Head of caudate nucleus (tissue), 42 donors: ENCODE data around the gene CCDC183.
"Not testable (repeated sequence)": the region's sequence is repeated elsewhere in the genome, so short reads cannot be mapped to it uniquely, and the experiment has no call there.

Source experiments
- DNase-seq, 42 donors: peaks; one replicate each; pipeline versions ENCODE4 v3.0.0 to v3.0.0-alpha.2; 2020 to 2021; ENCODE audit warnings: mixed read lengths in 7 of 42
- intact Hi-C: fragments of 100-400 bp; cut with DNase I; formaldehyde crosslinking; loops from one replicate; pipeline ENCODE4 v1.15.0; 2022

Gene CCDC183

GRCh38 chr9:136792321-136793085 lies 3.6 kb upstream of the CCDC183 start:
- intact Hi-C loops, result loop anchor here (5.0 kb wide), 1 partner anchor 160 kb away; the partner anchor contains the start of gene LCN12
- DNase-seq, result peak in 1 of 42 donors; percentile 20

GRCh38 chr9:136793086-136793946 lies 2.8 kb upstream of the CCDC183 start:
- no peak for DNase-seq
- intact Hi-C loops, result loop anchor here (5.0 kb wide), 1 partner anchor 159 kb away; the partner anchor contains the start of gene LCN12

GRCh38 chr9:136794281-136794999 lies 1.7 kb upstream of the CCDC183 start:
- DNase-seq, result no peak
- intact Hi-C loops, result loop anchor here (5.0 kb wide), 1 partner anchor 158 kb away; the partner anchor contains the start of gene LCN12

GRCh38 chr9:136795000-136795348 lies 1.2 kb upstream of the CCDC183 start:
- DNase-seq, result no peak
- intact Hi-C loops, result loop anchor here (5.0 kb wide), 1 partner anchor 157 kb away; the partner anchor contains the start of gene LCN12

DNA sequence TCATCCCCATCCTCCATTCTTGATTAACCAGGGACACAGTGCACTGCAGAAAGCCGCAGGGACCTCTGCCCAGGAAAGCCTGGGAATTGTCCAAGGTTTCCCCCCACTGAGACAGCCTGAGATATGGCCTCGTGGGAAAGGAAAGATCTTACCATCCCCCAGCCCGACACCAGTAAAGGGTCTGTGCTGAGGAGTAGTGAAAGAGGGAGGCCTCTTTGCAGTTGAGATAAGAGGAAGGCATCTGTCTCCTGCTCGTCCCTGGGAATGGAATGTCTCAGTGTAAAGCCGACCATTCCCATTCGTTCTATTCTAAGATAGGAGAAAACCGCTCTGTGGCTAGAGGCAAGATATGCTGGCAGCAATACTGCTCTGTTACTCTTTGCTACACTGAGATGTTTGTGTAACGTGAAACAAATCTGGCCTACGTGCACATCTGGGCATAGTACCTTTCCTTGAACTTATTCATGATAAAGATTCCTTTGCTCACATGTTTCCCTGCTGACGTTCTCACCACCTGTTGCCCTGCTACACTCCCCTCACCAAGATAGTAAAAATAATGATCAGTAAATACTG lies 723 bp downstream of the CCDC183 start:
- DNase-seq, intact Hi-C loops: not testable (repeated sequence)

DNA sequence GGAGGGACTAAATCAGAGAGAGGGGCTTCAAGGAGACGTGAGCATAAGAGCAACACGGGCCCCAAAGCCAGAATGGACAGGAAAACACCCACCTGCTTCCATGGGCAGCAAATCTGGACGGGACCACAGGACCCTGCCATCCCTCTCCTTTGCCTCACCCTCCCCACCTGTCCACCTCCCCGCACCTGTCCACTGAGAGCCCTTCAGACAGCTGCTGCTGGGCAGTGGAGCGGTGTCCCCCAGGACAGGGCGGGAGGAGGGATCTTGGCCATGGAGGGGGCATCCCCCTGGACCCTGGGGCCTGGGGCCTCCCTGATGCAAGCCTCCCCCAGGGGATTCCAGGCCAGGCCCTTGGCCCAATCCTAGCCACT lies 2.6 kb downstream of the CCDC183 start:
- intact Hi-C loops, result no loop called here

DNA sequence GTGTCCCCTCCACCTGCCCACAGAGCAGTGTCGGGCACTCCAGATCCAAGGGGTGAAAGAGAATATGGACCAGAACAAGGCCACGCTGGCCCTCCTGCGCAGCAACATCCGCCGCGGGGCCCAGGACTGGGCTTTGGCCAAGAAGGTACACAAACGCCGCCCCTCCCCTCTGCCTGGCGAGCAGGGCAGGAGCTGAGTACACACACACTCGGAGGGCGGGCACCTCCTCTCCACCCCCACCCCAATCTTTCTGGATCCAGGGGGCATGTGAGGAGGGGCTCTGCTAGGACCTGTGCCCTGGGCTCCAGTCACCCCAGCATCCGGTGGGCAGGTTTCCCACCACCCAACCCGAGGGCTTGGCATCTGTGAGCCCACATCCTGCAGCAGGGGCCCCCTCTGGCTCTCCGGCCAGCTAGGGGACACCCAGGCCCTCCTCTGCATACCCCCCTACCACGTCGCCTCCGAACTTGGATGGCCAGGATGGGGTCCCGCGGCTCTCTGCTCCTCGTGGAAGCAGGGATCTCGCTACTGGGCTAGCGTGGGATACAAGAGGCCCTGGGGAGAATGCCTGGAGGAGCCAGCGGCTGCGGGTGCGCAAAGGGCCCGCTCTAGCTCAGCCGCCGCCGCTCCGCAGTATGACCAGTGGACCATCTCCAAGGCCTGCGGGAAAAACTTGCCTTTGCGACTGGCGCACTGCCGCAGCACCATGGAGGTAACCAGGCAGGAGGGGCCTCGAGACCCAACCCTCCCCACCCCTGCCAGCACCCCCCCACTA lies 3.1 kb downstream of the CCDC183 start:
- peak in 1 of 42 donors; percentile 16 for DNase-seq

More for the DNA sequence above, 2.6 kb downstream of the CCDC183 start:
- DNase-seq, result no peak

GRCh38 chr9:136799854-136800657 lies 3.9 kb downstream of the CCDC183 start:
- peak; percentile 59 to 96 (median 83) for DNase-seq
- intact Hi-C loops, result no loop called here

More for the DNA sequence above, 3.1 kb downstream of the CCDC183 start:
- intact Hi-C loops, result no loop called here

GRCh38 chr9:136802321-136802720 lies 6.2 kb downstream of the CCDC183 start:
- no peak for DNase-seq
- intact Hi-C loops, result no loop called here

DNA sequence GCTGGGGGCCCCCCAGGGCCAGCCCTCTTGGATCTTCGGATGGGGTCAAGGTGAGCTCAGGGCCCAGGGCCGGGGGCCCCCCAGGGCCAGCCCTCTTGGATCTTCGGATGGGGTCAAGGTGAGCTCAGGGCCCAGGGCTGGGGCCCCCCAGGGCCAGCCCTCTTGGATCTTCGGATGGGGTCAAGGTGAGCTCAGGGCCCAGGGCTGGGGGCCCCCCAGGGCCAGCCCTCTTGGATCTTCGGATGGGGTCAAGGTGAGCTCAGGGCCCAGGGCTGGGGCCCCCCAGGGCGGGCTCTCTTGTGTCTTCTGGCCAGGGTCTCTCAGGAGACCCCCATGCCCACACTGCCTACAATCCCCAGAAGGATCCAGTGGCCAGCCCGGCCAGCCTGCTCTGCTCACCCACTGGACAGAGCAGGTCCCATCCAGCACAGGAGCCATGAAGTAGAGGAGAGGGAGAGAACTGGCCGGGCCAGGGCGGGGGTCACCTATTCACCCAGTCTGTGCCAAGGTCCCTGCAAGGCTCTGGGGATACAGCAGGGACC lies 6.9 kb downstream of the CCDC183 start:
- intact Hi-C loops, DNase-seq: not testable (repeated sequence)

- DNase-seq, result no peak
- intact Hi-C loops, result no loop called here
Measured at GRCh38 chr9:136803551-136804508, 7.7 kb downstream of the CCDC183 start.

DNA sequence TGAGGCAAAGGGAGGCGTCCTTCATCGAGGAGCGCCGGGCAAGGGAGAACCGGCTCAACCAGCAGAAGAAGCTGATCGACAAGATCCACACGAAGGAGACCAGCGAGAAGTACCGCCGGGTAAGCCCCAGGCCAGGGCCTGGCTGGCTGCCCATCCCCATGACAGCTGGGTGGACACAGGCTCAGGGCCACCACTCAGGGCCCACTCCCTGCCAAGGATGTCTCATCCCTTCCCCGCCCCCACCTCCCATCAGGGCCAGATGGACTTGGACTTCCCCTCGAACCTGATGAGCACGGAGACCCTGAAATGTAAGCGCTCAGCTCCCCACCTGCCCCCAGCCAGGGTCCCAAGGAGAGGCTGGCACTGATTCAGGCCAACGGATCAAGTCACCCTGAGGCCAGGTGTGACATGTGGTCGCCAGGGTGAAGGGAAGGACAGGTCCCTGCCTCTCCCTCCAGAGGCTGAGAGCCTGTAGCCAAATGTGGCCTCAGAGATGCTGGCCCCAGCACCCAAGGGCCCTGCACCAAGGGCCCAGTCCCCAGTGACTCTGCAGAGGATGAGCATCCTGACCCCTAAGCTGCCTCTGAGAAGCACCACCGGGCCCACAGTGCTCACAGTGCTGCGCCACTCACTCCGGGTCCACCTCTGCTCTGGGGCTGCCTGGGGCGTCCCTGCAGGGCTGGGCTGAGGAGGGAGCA lies 8.5 kb downstream of the CCDC183 start:
- intact Hi-C loops, result loop anchor here (5.0 kb wide), 1 partner anchor 43 kb away; the partner anchor contains the start of gene PHPT1

GRCh38 chr9:136805207-136805740 lies 9.1 kb downstream of the CCDC183 start:
- intact Hi-C loops, result loop anchor here (5.0 kb wide), 1 partner anchor 42 kb away; the partner anchor contains the start of gene PHPT1
- DNase-seq, result no peak

More for the DNA sequence above, 8.5 kb downstream of the CCDC183 start:
- no peak for DNase-seq

DNA sequence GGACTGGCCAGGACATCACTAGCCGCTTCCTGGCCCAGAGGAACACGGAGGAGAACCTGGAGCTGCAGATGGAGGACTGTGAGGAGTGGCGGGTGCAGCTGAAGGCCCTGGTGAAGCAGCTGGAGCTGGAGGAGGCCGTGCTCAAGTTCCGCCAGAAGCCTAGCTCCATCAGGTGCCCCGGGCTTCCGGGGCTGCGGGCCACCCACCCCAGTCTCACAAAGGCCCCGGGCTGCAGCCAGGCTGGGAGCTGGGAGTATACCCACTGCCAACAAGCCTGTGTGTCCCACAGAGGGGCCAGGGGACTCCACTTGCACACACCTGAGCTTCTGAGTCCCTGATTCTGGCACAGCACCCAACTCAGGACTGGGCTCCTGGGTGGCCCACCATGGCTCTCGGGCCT lies 9.9 kb downstream of the CCDC183 start:
- intact Hi-C loops, result loop anchor here (5.0 kb wide), 1 partner anchor 41 kb away; the partner anchor contains the start of gene PHPT1
- no peak for DNase-seq
